Hepatocyte (in vitro differentiated cells): Measurements from ENCODE around the gene DACT1. TPM values are rescaled to one million over a fixed set of nuclear protein-coding genes. Genes with fewer than 3 reads are reported as not detected.

Source experiments
- DNase-seq: peaks from one replicate; pipeline ENCODE4 v3.0.0-alpha.2; 2016; ENCODE audit warnings: low spot score
- H2AFZ ChIP-seq: fragments of 200-600 bp; sonication (generic); 2 replicates; pipeline ENCODE4 v1.6.0; 2016; ENCODE audit warnings: antibody characterized with exemption, mild to moderate bottlenecking
- H3K27ac ChIP-seq: fragments of 200-600 bp; sonication (generic); 2 replicates; pipeline ENCODE4 v1.5.1; 2016; ENCODE audit warnings: mild to moderate bottlenecking
- H3K27me3 ChIP-seq: fragments of 200-600 bp; sonication (generic); 2 replicates; pipeline ENCODE4 v1.6.1; 2016
- H3K36me3 ChIP-seq: fragments of 200-600 bp; sonication (generic); replicated peaks from 2 replicates; pipeline ENCODE4 v1.5.1; 2016; ENCODE audit warnings: low read depth; ENCODE audit not compliant: insufficient read depth
- H3K4me1 ChIP-seq: fragments of 200-600 bp; sonication (generic); 2 replicates; pipeline ENCODE4 v1.5.1; 2016; ENCODE audit warnings: mild to moderate bottlenecking, moderate library complexity; ENCODE audit not compliant: insufficient read depth
- H3K4me2 ChIP-seq: fragments of 200-600 bp; sonication (generic); 2 replicates; pipeline ENCODE4 v1.6.0; 2016
- H3K4me3 ChIP-seq: fragments of 200-600 bp; sonication (generic); 2 replicates; pipeline ENCODE4 v1.5.1; 2016; ENCODE audit warnings: mild to moderate bottlenecking
- H3K79me2 ChIP-seq: fragments of 200-600 bp; sonication (generic); 2 replicates; pipeline ENCODE4 v1.6.0; 2017; ENCODE audit warnings: mild to moderate bottlenecking
- H3K9me2 ChIP-seq: fragments of 200-600 bp; sonication (generic); replicated peaks from 2 replicates; pipeline ENCODE4 v1.6.0; 2017; ENCODE audit warnings: mild to moderate bottlenecking; ENCODE audit not compliant: insufficient read depth
- H3K9me3 ChIP-seq: fragments of 200-600 bp; sonication (generic); 2 replicates; pipeline ENCODE4 v1.5.1; 2016; ENCODE audit warnings: low read depth, mild to moderate bottlenecking
- H4K20me1 ChIP-seq: fragments of 200-600 bp; sonication (generic); 2 replicates; pipeline ENCODE4 v1.6.0; 2016; ENCODE audit warnings: mild to moderate bottlenecking; ENCODE audit not compliant: insufficient read depth, poor library complexity, severe bottlenecking
- CTCF ChIP-seq: fragments of 200-600 bp; sonication (generic); IDR thresholded peaks from 2 replicates; pipeline ENCODE4 v1.5.1; 2016; ENCODE audit warnings: antibody characterized with exemption, mild to moderate bottlenecking; ENCODE audit not compliant: poor library complexity
- EZH2 ChIP-seq: fragments of 200-600 bp; sonication (generic); IDR thresholded peaks from 2 replicates; pipeline ENCODE4 v1.6.1; 2016; ENCODE audit warnings: antibody characterized with exemption, mild to moderate bottlenecking, borderline replicate concordance
- EZH2phosphoT487 ChIP-seq: fragments of 200-600 bp; sonication (generic); IDR thresholded peaks from one replicate; pipeline ENCODE4 v1.6.1; 2018; ENCODE audit warnings: antibody characterized with exemption, mild to moderate bottlenecking, low read depth, moderate library complexity; ENCODE audit not compliant: unreplicated experiment, severe bottlenecking
- WGBS: methylation state at CpG from one replicate; pipeline ENCODE4 v1.1.6; 2016; ENCODE audit warnings: low lambda C conversion rate; ENCODE audit errors: missing lambda C conversion rate; 5-methylcytosine and 5-hydroxymethylcytosine counted together
- polyA plus RNA-seq: library from polyadenylated mRNA; unstranded; fragments of >200 nt; fragmentation: Nextera tagmentation; extraction: Ambion mirVana; gene quantifications from 2 replicates; pipeline ENCODE4 v1.2.1, GENCODE V29; 2016
- total RNA-seq: library from RNA; depleted of rRNA; stranded (reverse); fragments of >200 nt; gene quantifications from 2 replicates; pipeline ENCODE4 v1.2.3, GENCODE V29; 2014

DACT1 gene
- total and polyA plus RNA-seq, 2 experiments from 2014 or later: 13.2 to 19.6 TPM

DNA sequence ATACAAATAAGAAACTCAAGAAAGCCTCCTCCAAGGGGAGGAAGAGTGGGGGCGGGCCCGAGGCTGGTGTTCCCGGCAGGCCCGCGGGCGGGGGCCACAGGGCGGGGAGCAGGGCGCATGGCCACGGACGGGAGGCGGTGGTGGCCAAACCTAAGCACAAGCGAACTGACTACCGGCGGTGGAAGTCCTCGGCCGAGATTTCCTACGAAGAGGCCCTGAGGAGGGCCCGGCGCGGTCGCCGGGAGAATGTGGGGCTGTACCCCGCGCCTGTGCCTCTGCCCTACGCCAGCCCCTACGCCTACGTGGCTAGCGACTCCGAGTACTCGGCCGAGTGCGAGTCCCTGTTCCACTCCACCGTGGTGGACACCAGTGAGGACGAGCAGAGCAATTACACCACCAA, 8.7 kb downstream of the DACT1 start:
- Histone ChIP-seq H3K79me2 (peaks cover 7% of the 10 kb centered on the region), H3K4me2 (no peak overlapping the region), H3K27me3 (no peaks in the 10 kb centered on the region), H3K36me3 (no peaks in the 10 kb centered on the region), H3K9me3 (no peaks in the 10 kb centered on the region), H3K9me2 (no peaks in the 10 kb centered on the region), H3K27ac (no peak overlapping the region), H2AFZ (no peak overlapping the region), H3K4me1 (no peaks in the 10 kb centered on the region), H3K4me3 (no peak overlapping the region), H4K20me1 (no peaks in the 10 kb centered on the region)
- TF ChIP-seq CTCF: no peak
- TF ChIP-seq EZH2: no peak
- TF ChIP-seq EZH2phosphoT487: no peak
- 98% methylated on average over 32 of the region's 34 CpGs for WGBS
- DNase-seq: no peak

DNA sequence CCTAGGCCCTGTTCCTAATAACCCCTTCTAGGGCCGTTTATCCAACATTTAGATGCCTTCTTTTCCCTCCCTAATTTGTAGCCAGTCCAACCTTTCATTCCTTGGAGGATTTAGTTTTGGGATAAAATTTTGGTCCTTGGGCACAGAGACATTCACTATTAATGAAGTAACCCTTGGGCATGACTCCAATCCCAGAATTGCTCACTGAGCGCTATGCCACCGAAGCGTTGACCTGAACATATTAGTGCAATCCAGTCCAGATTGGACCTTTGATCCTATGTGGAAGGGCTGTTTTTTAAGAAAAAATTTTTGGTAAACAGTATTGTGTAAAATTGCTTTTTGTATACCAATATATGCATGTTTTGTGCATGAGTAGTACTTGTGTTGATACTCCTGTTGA, 10.0 kb downstream of the DACT1 start:
- Histone ChIP-seq H3K9me3 (no peaks in the 10 kb centered on the region), H3K27ac (no peak overlapping the region), H3K4me1 (no peaks in the 10 kb centered on the region), H3K79me2 (peaks cover 3% of the 10 kb centered on the region), H3K4me2 (no peak overlapping the region), H4K20me1 (no peaks in the 10 kb centered on the region), H3K4me3 (no peak overlapping the region), H3K36me3 (no peaks in the 10 kb centered on the region), H3K27me3 (no peaks in the 10 kb centered on the region), H2AFZ (no peak overlapping the region), H3K9me2 (no peaks in the 10 kb centered on the region)
- no peak for TF ChIP-seq EZH2
- TF ChIP-seq CTCF: no peak
- no peak for TF ChIP-seq EZH2phosphoT487
- WGBS: 97% methylated on average over 4 of the region's 4 CpGs
- no peak for DNase-seq

DNA sequence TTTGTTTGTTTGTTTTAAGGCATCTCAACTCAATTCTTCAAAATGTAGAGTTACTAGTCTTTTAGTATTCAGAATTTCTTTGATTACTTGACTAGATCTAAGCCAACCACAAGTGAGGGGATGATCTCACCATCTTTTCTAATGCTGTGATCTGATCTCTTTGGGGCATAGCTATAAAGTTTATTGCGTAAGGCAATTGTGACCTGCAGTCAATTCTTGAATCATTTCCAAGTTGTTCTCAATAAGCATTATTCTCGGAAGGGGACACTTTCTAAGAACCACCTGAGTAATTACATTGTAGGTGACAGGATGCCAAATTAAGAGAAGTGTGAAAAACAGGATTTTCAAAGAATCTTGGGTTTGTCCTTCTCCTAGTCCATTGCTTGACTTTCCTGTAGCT, 13.1 kb downstream of the DACT1 start:
- Histone ChIP-seq H4K20me1 (no peaks in the 10 kb centered on the region), H3K9me3 (no peaks in the 10 kb centered on the region), H3K4me3 (no peak overlapping the region), H3K27ac (no peak overlapping the region), H3K79me2 (no peaks in the 10 kb centered on the region), H3K4me1 (no peaks in the 10 kb centered on the region), H3K27me3 (no peaks in the 10 kb centered on the region), H3K36me3 (no peaks in the 10 kb centered on the region), H2AFZ (no peak overlapping the region), H3K9me2 (no peaks in the 10 kb centered on the region), H3K4me2 (no peak overlapping the region)
- TF ChIP-seq EZH2phosphoT487: no peak
- TF ChIP-seq CTCF: no peak
- no peak for TF ChIP-seq EZH2
- DNase-seq: no peak
- WGBS: 91% methylated on average over 2 of the region's 2 CpGs
